HG03175 (cell line): ENCODE measurements around the gene SSRP1.

Experiments used
- ATAC-seq: cut with Tn5 transposase; IDR thresholded peaks from one replicate; pipeline ENCODE4 v1.9.1; 2021; ENCODE audit warnings: mild to moderate bottlenecking, moderate library complexity; ENCODE audit not compliant: unreplicated experiment

Gene SSRP1

DNA sequence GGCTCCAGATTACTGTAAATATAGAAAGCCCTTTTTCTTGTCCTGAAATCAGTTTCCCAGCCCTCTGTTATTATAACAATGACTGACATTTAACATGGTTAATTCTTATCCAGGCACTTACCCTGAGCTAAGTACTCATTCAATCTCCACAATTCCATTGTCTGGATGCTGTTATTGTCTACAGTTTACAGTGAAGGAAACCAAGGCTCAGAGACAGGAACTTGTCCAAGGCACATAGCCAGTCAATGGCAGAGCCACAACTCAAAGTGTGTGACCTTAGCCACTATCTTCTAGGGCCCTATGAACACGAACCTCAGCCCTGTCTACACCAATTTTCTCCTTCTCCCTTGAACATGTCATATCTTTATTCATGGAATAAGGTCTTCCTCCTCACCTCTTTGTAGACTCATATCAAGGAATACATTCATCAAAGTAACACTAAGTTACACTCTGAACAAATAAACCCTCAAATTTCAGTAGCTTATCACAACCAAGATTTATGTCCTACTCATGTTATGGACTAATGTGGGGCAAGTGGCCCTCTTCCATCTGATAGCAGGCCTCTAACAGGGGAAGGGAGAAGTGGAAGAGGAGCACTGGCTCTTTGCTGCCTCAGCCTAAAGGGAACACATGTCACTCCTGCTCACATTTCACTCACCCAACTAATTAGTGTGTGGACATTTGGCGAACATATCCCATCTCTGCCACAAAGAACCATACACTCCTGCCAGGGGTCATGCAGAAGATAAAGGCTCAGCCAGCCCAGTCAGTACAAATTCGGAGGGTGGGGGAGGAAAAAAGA is 59.3 kb downstream of the SSRP1 start:
- ATAC-seq, result no peak
